Activated CD8-positive, alpha-beta memory T cell treated with anti-CD3 and anti-CD28 coated beads for 36 hours (primary cell): Measurements from ENCODE around the gene FAM13A. TPM values are rescaled to one million over a fixed set of nuclear protein-coding genes. Genes with fewer than 3 reads are reported as not detected.

Experiments
- total RNA-seq, 2 experiments: library from RNA; stranded (reverse); gene quantifications; one replicate each; pipeline ENCODE4 v1.2.3, GENCODE V29; 2021

Gene FAM13A
- total RNA-seq, 2 experiments from 2014 or later = 1.4 to 2.6 TPM

Other genes starting within 250 kb of the FAM13A start
- gene TIGD2, start 54.3 kb upstream of the FAM13A start, total RNA-seq = 1 to 10 TPM; 2.9 to 3.1 TPM